OCI-LY3 (cell line): ENCODE data around the gene TSR3.

Experiments
- CTCF ChIP-seq: fragments of 200-600, 300-600 bp; sonication (generic); IDR thresholded peaks from 2 replicates; pipeline ENCODE4 v1.5.1; 2014; ENCODE audit warnings: antibody characterized with exemption, low read length, low read depth
- EZH2phosphoT487 ChIP-seq: fragments of 200-600 bp; shearing (Covaris generic); IDR thresholded peaks from 2 replicates; pipeline ENCODE4 v1.6.1; 2018; ENCODE audit warnings: antibody characterized with exemption, mixed run types, low read depth

DNA sequence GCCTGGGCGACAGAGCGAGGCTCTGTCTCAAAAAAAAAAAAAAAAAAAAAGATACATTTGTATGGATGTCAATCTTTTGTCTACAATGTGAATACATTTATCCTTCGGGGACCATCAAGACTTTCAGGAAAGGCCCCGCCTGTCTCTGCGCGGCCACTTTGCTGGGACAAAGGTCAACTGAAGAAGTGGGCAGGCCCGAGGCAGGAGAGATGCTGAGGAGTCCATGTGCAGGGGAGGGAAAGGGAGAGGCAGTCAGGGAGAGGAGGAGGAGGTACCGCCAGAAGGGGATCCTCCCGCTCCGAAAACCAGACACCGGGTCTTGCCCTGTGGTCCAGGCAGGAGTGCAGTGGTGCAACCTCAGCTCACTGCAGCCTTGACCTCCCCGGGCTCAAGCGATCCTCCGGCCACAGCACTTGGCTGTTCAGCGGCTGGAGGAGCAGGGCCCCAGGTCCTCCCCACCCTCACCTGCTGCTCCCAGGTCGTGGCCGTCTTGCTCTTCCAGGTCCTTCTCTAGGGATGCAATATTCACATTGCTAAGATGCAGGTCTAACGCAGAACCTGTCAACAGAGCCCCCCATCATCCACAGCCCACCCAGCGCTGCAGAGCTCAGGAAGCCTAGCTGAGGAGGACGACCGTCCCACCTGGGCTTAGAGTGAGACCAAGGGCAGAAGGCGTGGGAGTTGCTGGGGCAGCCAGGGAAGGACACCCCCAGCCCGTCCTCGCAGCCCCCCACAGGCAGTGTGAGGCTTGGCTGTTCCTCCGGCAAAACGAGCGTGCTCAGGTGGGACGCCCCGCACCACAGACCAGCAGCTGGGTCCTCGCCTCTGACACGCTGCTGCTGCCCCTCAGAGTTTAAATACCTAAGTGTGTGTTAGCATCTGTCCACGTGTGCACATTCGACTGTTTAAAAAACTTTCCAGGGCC lies 19.6 kb upstream of the TSR3 start:
- TF ChIP-seq CTCF (no peak), EZH2phosphoT487 (no peak)
